GM23248 (cell line): ENCODE results near the gene DPCD.

Experiments used
- EZH2 ChIP-seq: fragments of 200-600 bp; sonication (generic); IDR thresholded peaks from 2 replicates; pipeline ENCODE4 v1.6.1; 2018; ENCODE audit warnings: antibody characterized with exemption, mild to moderate bottlenecking; ENCODE audit not compliant: insufficient read depth, poor library complexity, severe bottlenecking
- EZH2phosphoT487 ChIP-seq: fragments of 200-600 bp; sonication (generic); IDR thresholded peaks from 2 replicates; pipeline ENCODE4 v1.6.1; 2018; ENCODE audit warnings: antibody characterized with exemption, moderate library complexity, mild to moderate bottlenecking, low read depth; ENCODE audit not compliant: insufficient read depth

DNA sequence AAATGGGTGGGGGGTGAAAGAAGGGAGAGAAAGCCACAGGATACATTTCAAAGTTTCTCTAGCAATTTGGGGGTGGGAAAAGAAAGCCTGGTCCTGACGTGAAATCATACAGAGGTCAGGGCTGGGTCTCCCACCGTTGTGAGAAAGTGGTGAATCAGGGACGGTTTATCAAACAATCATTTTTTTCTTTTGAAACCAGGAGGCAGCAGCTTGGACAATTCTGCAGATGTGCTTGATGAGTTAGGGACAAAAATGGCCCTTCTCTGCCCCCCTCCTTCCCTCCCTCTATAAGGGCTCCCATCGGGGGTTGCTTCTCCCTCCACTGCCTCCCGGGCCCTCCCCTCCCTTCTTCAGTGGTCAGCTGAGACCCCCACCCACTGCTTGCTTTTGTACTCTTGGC, 63.2 kb downstream of the DPCD start:
- TF ChIP-seq EZH2 (no peak), EZH2phosphoT487 (no peak)
